Hindlimb muscle (tissue), 1 donor: Measurements from ENCODE around the gene SIK3. TPM values are rescaled to one million over a fixed set of nuclear protein-coding genes. Genes with fewer than 3 reads are reported as not detected.
"Not testable (repeated sequence)": the region's sequence is repeated elsewhere in the genome, so short reads cannot be mapped to it uniquely, and the experiment has no call there.

Source experiments
- DNase-seq: peaks from one replicate; pipeline ENCODE4 v3.0.0-alpha.2; 2013
- polyA plus RNA-seq: library from polyadenylated mRNA; unstranded; fragments of 120-200 nt; gene quantifications from one replicate; pipeline ENCODE4 v1.2.1, GENCODE V29; 2013; ENCODE audit not compliant: insufficient read length

Gene SIK3
- polyA plus RNA-seq, 1 donor: 47.2 TPM

DNA sequence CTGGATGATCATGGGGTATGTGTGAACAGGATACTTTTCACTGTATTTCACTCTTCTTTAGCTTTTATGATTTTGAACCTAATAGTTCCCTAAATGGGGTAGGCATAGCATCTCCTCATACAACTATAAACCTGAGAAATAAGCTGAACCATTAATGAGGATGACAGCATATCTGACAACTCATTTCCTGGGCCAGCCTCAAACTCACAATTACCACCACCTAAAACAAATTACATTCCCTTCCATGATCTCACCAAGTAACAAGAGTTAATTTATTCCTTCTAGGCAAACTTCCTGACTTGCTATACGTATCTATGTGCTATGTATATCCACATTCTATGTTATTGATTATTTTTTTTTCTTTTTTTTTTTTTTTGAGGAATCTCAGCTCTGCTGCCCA lies 23.0 kb downstream of the SIK3 start:
- DNase-seq: no peak

DNA sequence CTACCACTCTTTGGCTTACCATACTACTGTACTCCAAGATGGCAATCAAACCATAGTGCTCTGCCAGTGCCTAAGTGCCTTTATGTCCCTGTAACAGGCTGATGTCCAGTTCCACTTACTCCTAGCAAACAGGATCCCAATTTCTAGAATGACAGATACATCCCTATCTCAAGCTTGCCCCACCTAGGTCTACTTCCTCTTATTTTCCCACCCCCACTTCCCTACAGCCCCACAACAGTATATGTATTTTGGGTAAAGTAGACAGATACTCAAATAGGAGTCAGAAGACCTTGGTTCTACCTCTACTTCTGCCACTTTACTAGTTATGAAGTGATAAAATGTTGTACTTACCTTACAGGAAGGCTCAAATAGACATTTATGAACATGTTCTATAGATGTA lies 24.1 kb downstream of the SIK3 start:
- DNase-seq: no peak

DNA sequence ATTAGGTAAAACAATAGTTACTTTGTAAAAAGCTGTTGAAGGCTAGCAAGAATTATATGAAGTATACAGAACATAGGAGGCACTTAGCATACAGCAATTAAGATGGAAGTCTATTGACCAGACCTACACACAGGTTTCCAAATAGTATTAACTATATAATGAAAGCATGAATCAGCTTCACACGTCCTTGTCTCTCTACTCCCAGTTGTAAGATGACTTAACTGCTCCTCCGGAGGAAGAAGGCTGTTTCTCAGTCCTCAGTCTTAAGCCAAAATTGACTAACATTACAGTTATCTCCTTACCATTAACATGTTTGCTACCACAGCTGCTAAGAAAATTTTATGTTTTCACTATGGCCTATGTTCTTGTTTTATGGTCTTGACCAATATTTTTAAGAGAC lies 24.7 kb downstream of the SIK3 start:
- DNase-seq: no peak

DNA sequence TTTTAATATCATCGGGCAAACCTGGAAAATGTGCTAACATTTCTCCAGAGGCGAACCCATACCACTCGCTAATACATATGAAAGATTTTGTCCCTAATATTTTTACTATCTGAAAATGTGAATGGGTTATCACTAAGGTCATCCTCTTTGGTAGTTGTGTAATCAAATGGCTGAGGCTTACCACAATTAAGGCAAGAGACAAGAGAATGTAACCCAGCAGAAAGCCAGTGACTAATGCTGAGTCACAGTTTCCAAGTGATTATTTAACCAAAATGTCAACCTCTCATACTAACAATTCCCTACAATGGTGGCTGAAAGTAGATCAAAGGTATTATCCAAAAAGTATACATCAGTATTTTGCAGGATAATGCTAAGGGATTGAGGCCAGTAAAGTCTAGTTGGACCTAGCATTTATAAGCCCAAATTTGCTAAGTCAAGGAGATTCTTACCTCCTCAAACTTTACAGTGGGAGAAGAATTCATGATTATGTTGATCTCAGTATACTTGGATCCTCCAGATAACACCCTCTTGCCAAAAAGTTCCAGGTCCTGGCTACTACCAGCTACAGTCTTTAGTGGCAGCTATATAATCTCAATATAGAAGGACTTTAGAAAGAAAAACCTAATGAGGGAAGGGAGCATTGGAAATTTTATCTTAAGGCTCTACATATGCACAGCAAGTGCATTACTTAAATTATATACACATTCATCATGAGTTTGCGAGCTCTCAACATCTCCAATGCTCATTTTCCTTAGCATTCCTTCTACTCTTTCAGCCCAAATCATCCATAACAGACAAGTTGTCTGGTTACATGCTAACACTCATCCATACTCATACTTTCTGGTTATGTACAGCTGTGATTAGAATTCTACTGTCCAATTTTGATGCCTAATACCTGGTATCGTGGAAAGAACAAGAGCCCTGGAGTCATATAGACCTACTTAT lies 25.4 kb downstream of the SIK3 start:
- no peak for DNase-seq

DNA sequence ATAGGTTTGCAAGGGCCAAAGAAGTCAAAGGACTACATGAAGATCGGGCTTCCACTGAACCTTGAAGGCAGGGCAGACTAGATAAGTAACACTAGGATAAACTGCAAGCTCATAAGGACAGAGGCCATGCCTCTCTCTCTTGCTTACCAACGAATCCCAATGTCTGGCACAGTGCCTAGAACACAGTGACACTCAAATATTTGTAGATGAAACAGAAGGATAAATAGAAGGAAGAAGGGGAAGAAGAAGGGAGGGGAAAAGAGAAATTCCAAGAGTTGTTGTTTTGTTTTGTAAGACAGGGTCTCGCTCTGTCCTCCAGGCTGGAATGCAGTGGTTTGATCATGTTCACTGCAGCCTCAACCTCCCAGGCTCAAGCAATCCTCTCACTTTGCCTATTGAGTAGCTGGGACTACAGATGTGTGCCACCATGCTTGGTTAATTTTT lies 26.9 kb downstream of the SIK3 start:
- DNase-seq: no peak

GRCh38 chr11:117070016-117070415 lies 28.2 kb downstream of the SIK3 start:
- no peak for DNase-seq

DNA sequence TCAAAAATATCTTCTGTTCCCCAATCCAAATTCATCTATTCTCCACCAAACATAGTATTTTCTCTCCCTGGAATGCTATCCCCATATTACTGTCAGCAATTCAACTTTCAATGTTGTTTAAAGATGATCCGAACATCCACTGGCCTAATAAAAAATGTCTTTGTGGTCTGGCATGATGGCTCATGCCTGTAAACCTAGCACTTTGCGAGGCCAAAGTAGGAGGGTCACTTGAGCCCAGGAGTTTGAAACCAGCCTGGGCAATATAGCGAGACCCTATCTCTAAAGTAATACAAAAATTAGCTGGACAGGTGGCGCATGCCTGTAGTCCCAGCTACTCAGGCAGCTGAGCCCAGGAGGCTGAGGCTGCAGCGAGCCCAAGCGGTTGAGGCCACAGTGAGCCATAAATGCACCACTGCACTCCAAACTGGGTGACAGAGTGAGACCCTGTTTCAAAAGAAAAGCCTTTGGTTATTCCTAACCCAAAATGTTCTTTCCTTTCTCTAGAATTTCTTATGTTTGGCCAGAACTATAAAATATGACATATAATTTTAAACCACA lies 29.8 kb downstream of the SIK3 start:
- DNase-seq: no peak

GRCh38 chr11:117066959-117067358 lies 31.3 kb downstream of the SIK3 start:
- no peak for DNase-seq

DNA sequence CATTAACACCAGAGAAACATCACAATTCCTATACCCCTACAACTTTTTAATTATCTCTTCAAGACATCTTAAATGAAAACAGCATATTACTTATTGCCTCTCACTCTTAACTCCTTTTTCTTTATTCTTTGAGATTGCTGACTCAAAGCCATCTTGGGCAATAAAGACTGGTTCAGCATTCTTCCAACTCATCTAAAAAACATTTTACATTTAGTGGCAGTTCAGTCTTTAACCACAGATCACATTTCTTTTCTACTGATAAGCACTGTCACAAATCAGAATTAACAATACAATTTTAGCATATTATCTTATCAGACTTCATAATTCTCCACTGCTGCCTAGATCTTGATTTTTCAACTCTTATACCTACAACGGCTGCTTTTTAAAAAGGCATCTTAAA lies 34.0 kb downstream of the SIK3 start:
- no peak for DNase-seq

- no peak for DNase-seq
These were observed 35.7 kb downstream of the SIK3 start for GRCh38 chr11:117062498-117062897.

- DNase-seq: no peak
These were observed 37.0 kb downstream of the SIK3 start for GRCh38 chr11:117061256-117061655.

GRCh38 chr11:117059611-117060148 lies 38.5 kb downstream of the SIK3 start:
- no peak for DNase-seq

DNA sequence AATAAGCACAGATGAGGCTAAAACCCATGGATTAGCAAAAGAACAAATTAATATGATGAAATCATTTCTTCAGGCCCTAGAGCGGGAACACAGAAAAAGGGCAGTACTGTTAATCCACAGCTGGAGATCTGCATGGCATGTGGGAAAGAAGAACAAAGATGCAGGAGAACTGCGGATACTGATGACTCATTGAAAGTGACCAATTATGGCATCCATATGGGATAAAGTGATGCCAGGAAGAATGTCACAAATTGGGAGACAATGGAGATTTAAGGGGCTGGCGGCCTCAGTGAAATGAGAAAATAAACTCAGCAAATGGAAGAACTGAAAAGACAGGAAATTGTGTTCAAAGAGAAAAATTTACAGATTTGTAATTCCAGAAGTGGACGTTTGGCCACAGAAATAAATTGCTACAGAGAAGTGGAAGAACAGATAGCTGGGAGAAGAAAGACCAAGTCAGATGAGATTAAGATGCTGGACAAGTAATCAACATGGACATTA lies 39.4 kb downstream of the SIK3 start:
- DNase-seq: no peak

DNA sequence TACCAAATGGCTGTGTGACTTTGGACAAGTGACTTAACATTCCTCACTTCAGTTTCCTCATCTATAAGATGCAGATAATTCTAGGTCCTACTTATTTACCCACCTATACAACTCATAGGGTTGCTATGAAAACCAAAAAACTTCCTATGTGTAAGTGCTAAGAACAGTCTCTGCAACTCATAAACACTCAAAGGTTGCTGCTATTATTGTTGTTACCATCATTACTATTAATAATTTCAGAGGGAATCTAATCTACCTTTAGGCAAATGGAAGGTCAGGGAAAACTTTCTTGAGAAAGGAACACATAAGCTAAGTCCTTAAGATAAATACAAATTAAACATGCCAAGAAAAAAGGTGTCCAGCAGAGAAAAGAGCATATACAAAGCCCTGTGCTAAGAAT lies 40.5 kb downstream of the SIK3 start:
- DNase-seq: no peak

GRCh38 chr11:117057317-117057716 lies 40.9 kb downstream of the SIK3 start:
- no peak for DNase-seq

GRCh38 chr11:117055469-117055868 lies 42.8 kb downstream of the SIK3 start:
- no peak for DNase-seq

DNA sequence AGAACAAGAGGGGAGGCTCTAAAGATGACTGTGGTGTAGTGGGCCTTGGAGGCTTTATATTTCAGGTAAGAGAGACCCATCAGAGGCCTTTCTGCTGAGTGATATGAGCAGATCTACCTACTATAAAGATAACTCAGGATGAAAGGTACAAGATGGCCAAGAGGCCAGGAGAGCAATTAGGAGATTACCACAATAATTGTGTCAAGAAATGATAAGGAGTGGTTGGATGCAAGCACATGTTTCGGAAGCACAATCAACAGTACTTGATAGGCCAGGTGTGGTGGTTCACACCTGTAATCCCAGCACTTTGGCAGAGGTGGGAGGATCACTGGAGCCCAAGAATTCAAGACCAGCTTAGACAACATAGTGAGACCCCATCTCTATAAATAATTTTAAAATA lies 43.8 kb downstream of the SIK3 start:
- no peak for DNase-seq

DNA sequence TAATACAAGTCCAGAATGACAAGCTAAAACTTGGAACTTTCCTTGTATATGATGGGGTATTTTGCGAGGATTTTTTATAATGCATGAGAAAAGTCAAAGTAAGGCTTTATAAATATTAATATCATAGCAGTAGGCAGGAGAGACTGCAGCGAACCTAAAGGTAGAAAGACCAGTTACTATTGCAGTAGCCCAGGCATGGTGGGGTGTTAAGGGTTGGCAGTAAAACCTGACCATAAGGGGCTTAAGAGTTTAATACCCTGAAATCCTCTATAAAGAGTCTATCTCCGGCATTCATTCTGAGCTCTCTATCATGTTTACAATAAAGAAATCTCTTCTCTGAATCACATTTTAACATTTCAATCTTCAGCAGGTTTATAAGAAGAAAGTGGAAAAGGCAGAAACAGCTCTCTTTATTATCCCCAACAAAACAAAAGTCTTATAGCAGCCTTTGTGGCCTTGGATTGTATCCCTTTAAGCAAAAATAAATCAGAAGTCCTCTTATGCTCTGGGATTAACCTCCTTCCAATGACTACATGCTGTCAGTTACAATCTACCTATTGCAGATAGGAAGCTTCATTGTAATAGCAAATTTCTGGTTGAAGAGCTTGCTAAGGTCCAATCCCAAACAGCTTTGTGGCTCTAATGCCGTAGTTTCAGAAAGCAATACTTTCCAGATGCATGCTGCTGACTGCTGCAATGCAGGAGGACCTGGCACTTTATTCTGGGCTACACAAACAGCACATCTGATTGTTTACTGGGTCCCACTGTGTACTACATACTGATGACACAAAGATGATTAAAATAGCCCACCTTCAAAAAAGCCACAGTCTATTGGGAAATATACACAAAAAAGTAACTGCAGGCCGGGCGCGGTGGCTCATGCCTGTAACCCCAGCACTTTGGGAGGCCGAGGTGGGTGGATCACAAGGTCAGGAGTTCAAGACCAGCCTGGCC lies 45.8 kb downstream of the SIK3 start:
- DNase-seq: no peak

- DNase-seq: not testable (repeated sequence)
These were observed 48.1 kb downstream of the SIK3 start for GRCh38 chr11:117050121-117050520.

GRCh38 chr11:117046627-117047026 lies 51.6 kb downstream of the SIK3 start:
- not testable (repeated sequence) for DNase-seq

GRCh38 chr11:117045956-117046355 lies 52.3 kb downstream of the SIK3 start:
- DNase-seq: no peak

- DNase-seq: peak; percentile 23
These were observed 53.0 kb downstream of the SIK3 start for GRCh38 chr11:117045196-117045595.
